Kidney epithelial cell (primary cell): ENCODE measurements around the gene MYH10. TPM values are rescaled to one million over a fixed set of nuclear protein-coding genes. Genes with fewer than 3 reads are reported as not detected.

ENCODE experiments used
- DNase-seq: peaks from one replicate; pipeline ENCODE4 v3.0.0-alpha.2; 2010; ENCODE audit warnings: low read depth
- H3K27me3 ChIP-seq: 2 replicates; pipeline ENCODE4 v1.6.0; 2011; ENCODE audit warnings: low read length; ENCODE audit not compliant: control insufficient read depth, insufficient read depth
- H3K36me3 ChIP-seq: 2 replicates; pipeline ENCODE4 v1.5.1; 2011; ENCODE audit warnings: low read length; ENCODE audit not compliant: control insufficient read depth, insufficient read depth
- H3K4me3 ChIP-seq: 2 replicates; pipeline ENCODE4 v1.5.1; 2011; ENCODE audit warnings: low read depth, mild to moderate bottlenecking, control low read depth, low read length
- total RNA-seq: library from RNA; depleted of rRNA; stranded (reverse); fragments of >200 nt; gene quantifications from 2 replicates; pipeline ENCODE4 v1.2.3, GENCODE V29; 2015
- TF ChIP-seq, protein P1 (sequence below): IDR thresholded peaks from 2 replicates; pipeline ENCODE4 v1.5.1; 2011; ENCODE audit warnings: mild to moderate bottlenecking, moderate library complexity, low read length, control low read depth, inconsistent platforms; ENCODE audit not compliant: insufficient read depth, poor library complexity, severe bottlenecking

The MYH10 gene
- total RNA-seq, 1 donor from 2014 or later: 90.5 TPM

- H3K27me3 ChIP-seq: no peaks in the 10 kb centered on the region
- H3K4me3 ChIP-seq: no peak overlapping the region
- TF ChIP-seq, protein P1, sequence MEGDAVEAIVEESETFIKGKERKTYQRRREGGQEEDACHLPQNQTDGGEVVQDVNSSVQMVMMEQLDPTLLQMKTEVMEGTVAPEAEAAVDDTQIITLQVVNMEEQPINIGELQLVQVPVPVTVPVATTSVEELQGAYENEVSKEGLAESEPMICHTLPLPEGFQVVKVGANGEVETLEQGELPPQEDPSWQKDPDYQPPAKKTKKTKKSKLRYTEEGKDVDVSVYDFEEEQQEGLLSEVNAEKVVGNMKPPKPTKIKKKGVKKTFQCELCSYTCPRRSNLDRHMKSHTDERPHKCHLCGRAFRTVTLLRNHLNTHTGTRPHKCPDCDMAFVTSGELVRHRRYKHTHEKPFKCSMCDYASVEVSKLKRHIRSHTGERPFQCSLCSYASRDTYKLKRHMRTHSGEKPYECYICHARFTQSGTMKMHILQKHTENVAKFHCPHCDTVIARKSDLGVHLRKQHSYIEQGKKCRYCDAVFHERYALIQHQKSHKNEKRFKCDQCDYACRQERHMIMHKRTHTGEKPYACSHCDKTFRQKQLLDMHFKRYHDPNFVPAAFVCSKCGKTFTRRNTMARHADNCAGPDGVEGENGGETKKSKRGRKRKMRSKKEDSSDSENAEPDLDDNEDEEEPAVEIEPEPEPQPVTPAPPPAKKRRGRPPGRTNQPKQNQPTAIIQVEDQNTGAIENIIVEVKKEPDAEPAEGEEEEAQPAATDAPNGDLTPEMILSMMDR: no peak
- DNase-seq: no peak
- peaks cover 1% of the 10 kb centered on the region for H3K36me3 ChIP-seq
Measured at GRCh38 chr17:8484465-8484864, 146.1 kb downstream of the MYH10 start.

GRCh38 chr17:8482546-8482945 is 148.0 kb downstream of the MYH10 start:
- no peaks in the 10 kb centered on the region for H3K27me3 ChIP-seq
- no peak overlapping the region for H3K4me3 ChIP-seq
- TF ChIP-seq, protein P1: no peak
- DNase-seq: no peak
- H3K36me3 ChIP-seq: peaks cover 1% of the 10 kb centered on the region

DNA sequence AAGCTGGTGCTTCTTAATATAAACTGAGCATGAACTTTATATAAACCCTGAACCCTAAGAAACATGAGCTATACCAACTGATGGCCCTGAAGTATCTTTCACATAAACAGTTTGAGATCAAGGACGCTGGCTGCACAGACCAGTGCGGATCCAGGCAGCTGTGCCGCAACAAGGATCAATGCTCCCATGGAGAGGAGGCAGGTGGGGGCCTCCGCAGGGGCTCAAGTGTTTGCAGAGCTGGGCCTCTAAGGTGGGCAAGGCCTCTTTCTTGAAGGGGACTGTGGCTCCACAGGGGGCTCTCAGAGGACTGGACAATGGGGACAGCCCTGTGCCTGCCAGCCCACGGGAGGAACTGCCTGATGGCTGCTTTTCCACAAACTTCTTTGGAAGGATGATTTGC is 148.8 kb downstream of the MYH10 start:
- TF ChIP-seq, protein P1: no peak
- no peak overlapping the region for H3K4me3 ChIP-seq
- DNase-seq: no peak
- peaks cover 1% of the 10 kb centered on the region for H3K36me3 ChIP-seq
- H3K27me3 ChIP-seq: no peaks in the 10 kb centered on the region

DNA sequence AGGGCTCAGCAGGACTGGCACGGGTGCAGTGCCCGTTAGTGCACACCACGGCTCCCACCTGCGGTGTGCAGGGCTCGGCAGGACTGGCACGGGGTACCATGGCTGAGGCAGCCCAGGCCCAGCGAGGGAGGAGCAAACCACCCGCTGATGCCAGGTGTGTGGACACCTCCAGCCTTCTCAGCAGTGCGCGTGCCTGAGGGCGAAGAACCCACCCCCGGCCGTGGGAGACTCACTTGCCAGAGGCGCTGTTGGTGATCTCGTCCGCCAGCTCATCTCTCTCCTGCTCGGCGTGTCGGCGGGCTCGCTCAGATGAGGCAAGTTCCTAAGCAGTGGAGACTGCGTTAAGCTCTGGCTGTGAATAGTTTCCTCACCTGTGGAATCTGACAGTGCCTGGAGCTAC is 149.4 kb downstream of the MYH10 start:
- Histone ChIP-seq H3K4me3 (no peak overlapping the region), H3K27me3 (no peaks in the 10 kb centered on the region), H3K36me3 (peaks cover 1% of the 10 kb centered on the region)
- no peak for DNase-seq
- TF ChIP-seq, protein P1: no peak

DNA sequence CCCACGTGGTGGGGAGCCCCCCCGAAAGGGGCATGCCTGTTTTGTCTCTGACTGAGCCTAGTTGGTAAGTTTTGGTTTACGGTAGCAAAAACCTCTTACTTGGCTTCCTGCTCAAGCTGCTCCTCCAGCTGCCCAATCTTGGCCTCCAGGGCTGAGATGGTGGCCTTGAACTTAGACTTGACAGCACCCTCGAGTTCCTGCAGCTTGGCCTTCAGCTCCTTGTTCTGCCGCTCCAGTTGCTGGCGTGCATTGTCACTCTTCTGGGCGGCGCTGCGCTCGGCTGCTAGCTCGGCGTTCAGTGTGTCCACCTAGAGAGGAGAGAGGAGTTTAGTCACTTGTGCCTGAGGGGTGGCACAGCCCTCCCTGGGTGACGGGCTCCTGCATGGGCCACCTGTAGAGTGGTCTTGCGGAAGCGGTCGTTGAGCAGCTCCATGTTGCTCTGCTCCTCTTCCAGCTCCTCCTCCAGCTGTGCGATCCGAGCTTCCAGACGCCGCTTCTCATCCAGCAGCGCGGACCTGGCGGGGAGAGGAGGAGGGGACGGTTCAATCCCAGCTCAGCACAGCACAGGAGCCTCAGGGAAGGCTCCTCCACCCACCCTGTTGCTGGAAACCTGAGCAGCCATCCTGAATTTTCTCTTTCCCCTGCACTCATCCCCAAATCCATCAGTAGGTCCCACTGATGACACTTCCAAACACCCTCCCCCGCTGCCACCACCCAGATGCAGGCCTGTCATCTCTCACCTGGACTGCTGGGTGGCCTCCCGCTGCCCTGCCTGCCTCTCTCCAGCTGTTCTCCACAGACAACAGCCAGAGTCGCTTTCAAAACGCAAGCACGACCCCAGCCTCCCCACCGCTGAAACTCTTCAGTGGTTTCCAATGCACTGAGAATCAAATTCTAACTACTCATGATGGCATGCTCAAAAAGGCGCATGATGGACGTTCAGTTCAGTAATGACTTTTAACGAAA is 150.2 kb downstream of the MYH10 start:
- DNase-seq: no peak
- TF ChIP-seq, protein P1: no peak
- no peak overlapping the region for H3K4me3 ChIP-seq
- no peaks in the 10 kb centered on the region for H3K27me3 ChIP-seq
- H3K36me3 ChIP-seq: peaks cover 1% of the 10 kb centered on the region

- DNase-seq: no peak
- Histone ChIP-seq H3K36me3 (peaks cover 1% of the 10 kb centered on the region), H3K27me3 (no peaks in the 10 kb centered on the region), H3K4me3 (no peak overlapping the region)
- TF ChIP-seq, protein P1: no peak
Measured at GRCh38 chr17:8479431-8479947, 151.0 kb downstream of the MYH10 start.
